ENCODE measurements around the gene RAET1G. TPM values are rescaled to one million over a fixed set of nuclear protein-coding genes. Genes with fewer than 3 reads are reported as not detected.

The RAET1G gene
- 0.11 TPM in 1 of 2 replicates, not detected in the other for total RNA-seq

GRCh38 chr6:149922642-149923326 lies at the start of gene RAET1G:
TSS of gene RAET1G (minus strand) at chr6:149923121. CDS start at chr6:149923010, 111 bp downstream.

DNA sequence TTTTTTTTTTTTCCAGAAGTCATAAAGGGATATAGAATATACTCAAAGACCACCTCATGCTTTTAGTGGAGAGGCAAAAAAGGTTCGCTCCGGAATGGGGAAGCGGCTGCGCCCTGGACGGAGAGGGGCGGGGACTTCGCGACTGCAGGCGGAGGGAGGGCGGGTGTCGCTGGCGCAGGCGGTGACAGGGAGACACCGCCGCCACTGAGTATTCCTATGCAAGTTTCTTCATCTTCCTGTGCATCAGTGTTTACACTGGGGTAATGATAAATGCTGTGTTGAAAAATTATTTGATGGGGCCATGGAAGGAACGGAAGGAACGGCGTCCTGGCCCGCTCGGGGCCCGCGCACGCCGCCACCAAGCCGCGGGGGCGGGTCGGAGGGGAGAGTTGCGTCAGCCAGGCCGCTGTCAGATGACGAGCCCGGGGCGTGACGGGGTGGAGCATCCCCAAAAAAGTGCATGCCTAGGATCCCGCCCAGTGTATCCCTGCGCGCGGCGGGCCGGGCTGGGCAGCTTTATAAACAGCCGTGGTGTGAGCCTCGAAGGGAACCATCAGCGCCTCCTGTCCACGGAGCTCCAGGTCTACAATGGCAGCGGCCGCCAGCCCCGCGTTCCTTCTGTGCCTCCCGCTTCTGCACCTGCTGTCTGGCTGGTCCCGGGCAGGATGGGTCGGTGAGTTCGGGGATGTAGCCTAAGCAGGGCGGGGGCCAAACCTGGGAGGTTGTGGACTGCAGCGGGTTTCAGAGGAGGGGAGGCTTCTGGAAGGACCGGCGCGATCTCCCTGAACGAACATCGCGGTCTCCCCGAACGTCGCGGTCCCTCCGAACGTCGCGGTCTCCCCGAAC lies 40.8 kb upstream of the RAET1G start, which contains the start of gene ULBP1:
TSS of gene ULBP1 (plus strand) at position 482 of the 846 bp plus-strand sequence. CDS start at position 589, 107 bp downstream.

DNA sequence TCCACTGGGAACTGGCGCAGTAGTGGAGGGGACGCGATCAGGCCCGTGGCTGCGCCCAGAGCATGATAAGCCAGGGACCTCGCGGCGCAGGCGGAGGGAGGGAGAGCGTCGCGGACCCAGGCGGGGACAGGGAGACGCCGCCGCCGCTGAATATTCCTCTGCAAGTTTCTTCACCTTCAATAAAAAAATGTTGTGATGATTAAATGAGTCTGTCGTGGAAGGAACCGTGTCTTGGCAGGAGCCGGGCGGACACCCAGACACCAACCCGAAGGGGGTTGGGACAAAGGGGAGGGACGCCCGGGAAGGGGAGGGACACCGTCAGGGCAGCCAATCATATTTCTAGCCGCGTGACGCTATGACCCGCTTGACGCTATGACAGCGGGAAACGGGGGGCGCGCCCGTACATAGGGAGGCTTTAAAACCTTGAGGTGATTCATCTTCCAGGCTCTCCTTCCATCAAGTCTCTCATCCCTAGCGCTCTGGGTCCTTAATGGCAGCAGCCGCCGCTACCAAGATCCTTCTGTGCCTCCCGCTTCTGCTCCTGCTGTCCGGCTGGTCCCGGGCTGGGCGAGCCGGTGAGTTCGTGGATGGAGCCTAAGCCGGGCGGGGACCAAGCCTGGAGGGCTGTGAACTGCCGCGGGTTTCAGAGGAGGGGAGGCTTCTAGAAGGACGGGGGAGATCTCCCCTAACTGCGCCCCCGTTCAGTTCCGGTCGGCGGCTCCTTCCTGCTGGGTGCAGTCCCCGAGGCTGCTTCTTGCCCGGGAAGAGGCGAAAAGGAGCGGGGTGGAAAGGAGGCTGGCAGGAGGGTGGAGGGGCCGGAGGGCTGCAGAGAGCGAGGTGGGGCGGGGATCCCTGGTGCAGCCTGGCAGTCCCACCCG lies 18.9 kb upstream of the RAET1G start, which contains the start of gene ULBP2:
TSS of gene ULBP2 (plus strand) at position 432 of the 878 bp plus-strand sequence. CDS start at position 491, 59 bp downstream.

GRCh38 chr6:149897855-149898744 lies 24.8 kb downstream of the RAET1G start, which contains the start of gene RAET1E:
TSS of gene RAET1E (minus strand) at chr6:149898113. CDS start at chr6:149890901, 7,212 bp downstream.

Other genes with a start within 250 kb of the RAET1G start
- gene LATS1, start 205.0 kb downstream of the RAET1G start, total RNA-seq = 7.3 and 9.1 TPM in 2 replicates
- gene NUP43, start 176.6 kb downstream of the RAET1G start, total RNA-seq = 16.3 and 26.2 TPM in 2 replicates
- gene PCMT1, start 173.4 kb downstream of the RAET1G start, total RNA-seq = 85.9 and 91.4 TPM in 2 replicates
- gene LRP11, start 58.8 kb downstream of the RAET1G start, total RNA-seq = 11.8 and 12.0 TPM in 2 replicates
- gene RAET1E, start 25.0 kb downstream of the RAET1G start, total RNA-seq = not detected in 2 replicates
- 0.69 and 2.1 TPM in 2 replicates for gene ULBP2, start 18.9 kb upstream of the RAET1G start, total RNA-seq
- under 0.01 and 0.11 TPM in 2 replicates for gene ULBP1, start 40.8 kb upstream of the RAET1G start, total RNA-seq
- not detected in 2 replicates for gene RAET1L, start 102.4 kb upstream of the RAET1G start, total RNA-seq
- gene ULBP3, start 146.0 kb upstream of the RAET1G start, total RNA-seq = 4.1 and 5.0 TPM in 2 replicates
- gene PPP1R14C, start 219.9 kb upstream of the RAET1G start, total RNA-seq = not detected in 2 replicates